NCI-H2227 (cell line): ENCODE measurements around the gene FOXN4.

ENCODE experiments used
- DNase-seq: peaks from one replicate; lab custom pipeline; 2025; ENCODE audit not compliant: unreplicated experiment; lab: John Stamatoyannopoulos, UW

The FOXN4 gene

GRCh38 chr12:109228664-109229063, 80.4 kb downstream of the FOXN4 start:
- no peak for DNase-seq
